SK-N-SH treated with all-trans-retinoic acid at 6 μM for 48 hours (cell line): ENCODE results near the gene FLRT2.

Experiments used
- BACH2 ChIP-seq: fragments of 250-450 bp; sonication (Bioruptor Pico); IDR thresholded peaks from 2 replicates; pipeline ENCODE4 v1.9.0; 2021; ENCODE audit warnings: mild to moderate bottlenecking, borderline replicate concordance
- CREB5 ChIP-seq: fragments of 250-450 bp; sonication (Bioruptor Pico); IDR thresholded peaks from 2 replicates; pipeline ENCODE4 v1.5.1; 2020; ENCODE audit warnings: low read depth, mild to moderate bottlenecking, moderate library complexity
- ZC3H10 ChIP-seq: fragments of 250-450 bp; sonication (Bioruptor Pico); IDR thresholded peaks from 2 replicates; pipeline ENCODE4 v1.5.1; 2021; ENCODE audit warnings: mild to moderate bottlenecking, moderate library complexity
- ZFP30 ChIP-seq: fragments of 450-650 bp; formaldehyde crosslinking; IDR thresholded peaks from 2 replicates; pipeline ENCODE4 v1.5.0; 2022; ENCODE audit warnings: mild to moderate bottlenecking, moderate library complexity

GRCh38 chr14:85618390-85618789, 88.4 kb downstream of the FLRT2 start:
- TF ChIP-seq ZC3H10 (no peak), BACH2 (no peak), ZFP30 (CRISPR knock-in tag) (no peak), CREB5 (CRISPR knock-in tag) (no peak)
